Type B pancreatic cell (in vitro differentiated cells): ENCODE data around the gene MYO1C. TPM values are rescaled to one million over a fixed set of nuclear protein-coding genes. Genes with fewer than 3 reads are reported as not detected.
"Not testable (repeated sequence)": the region's sequence is repeated elsewhere in the genome, so short reads cannot be mapped to it uniquely, and the experiment has no call there.

Experiments used
- DNase-seq: peaks from one replicate; pipeline ENCODE4 v3.0.0; 2021; ENCODE audit warnings: mixed read lengths; ENCODE audit not compliant: unreplicated experiment; ENCODE audit errors: extremely low spot score
- H3K27ac Mint-ChIP-seq: 2 replicates; pipeline ENCODE4 v1.8.0; 2021; ENCODE audit warnings: mild to moderate bottlenecking, mixed read lengths
- H3K27me3 Mint-ChIP-seq: 2 replicates; pipeline ENCODE4 v1.8.0; 2021; ENCODE audit warnings: mixed read lengths
- H3K36me3 Mint-ChIP-seq: 2 replicates; pipeline ENCODE4 v1.8.0; 2021; ENCODE audit warnings: mixed read lengths
- H3K4me1 Mint-ChIP-seq: one replicate; pipeline ENCODE4 v1.8.0; 2021; ENCODE audit warnings: mixed read lengths; ENCODE audit not compliant: unreplicated experiment
- H3K4me3 Mint-ChIP-seq: 2 replicates; pipeline ENCODE4 v1.8.0; 2021; ENCODE audit warnings: mild to moderate bottlenecking, mixed read lengths
- H3K9me3 Mint-ChIP-seq: 2 replicates; pipeline ENCODE4 v1.8.0; 2021; ENCODE audit warnings: mixed read lengths
- CTCF ChIP-seq: fragments of 200-600 bp; sonication (generic); conservative IDR thresholded peaks from 2 replicates; pipeline ENCODE4 v1.5.0; 2021; ENCODE audit warnings: antibody characterized with exemption, mild to moderate bottlenecking
- total RNA-seq: library from RNA; stranded (reverse); gene quantifications from 2 replicates; pipeline ENCODE4 v1.2.1, GENCODE V29; 2021; ENCODE audit warnings: low replicate concordance

MYO1C gene
- total RNA-seq, 1 donor from 2014 or later, result 73.6 TPM

- Mint-ChIP-seq H3K9me3 (no peaks in the 10 kb centered on the region), H3K36me3 (peaks cover 8% of the 10 kb centered on the region), H3K27ac (no peak overlapping the region), H3K4me1 (no peaks in the 10 kb centered on the region), H3K27me3 (no peaks in the 10 kb centered on the region), H3K4me3 (no peak overlapping the region)
- peak; percentile 52 for TF ChIP-seq CTCF
- no peak for DNase-seq
These were observed 40.5 kb upstream of the MYO1C start for GRCh38 chr17:1532836-1533602.

DNA sequence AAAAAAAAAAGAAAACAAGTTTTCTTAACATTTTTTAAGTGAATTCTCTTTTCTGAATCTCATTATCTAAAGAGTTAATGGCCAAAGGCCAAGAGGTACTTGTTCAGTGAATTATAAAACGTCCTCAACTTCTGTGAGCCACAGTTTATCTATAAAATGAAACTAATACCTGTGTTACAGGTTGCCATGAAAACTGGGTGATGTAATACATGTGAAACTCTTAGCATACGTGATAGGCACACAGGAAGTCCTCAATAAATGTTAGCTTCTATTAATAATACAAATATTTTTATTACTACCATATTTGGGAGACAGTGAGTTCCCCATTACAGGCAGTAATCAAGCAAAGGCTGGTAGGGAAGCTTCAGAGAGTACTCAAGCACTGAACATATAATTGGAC, 37.4 kb upstream of the MYO1C start:
- H3K36me3 Mint-ChIP-seq, result peaks cover 8% of the 10 kb centered on the region

GRCh38 chr17:1526876-1527275, 34.4 kb upstream of the MYO1C start:
- not testable (repeated sequence) for DNase-seq, H3K36me3 Mint-ChIP-seq, H3K4me3 Mint-ChIP-seq, H3K4me1 Mint-ChIP-seq, H3K9me3 Mint-ChIP-seq, H3K27me3 Mint-ChIP-seq, H3K27ac Mint-ChIP-seq

More for the DNA sequence above, 37.4 kb upstream of the MYO1C start:
- no peaks in the 10 kb centered on the region for H3K27me3 Mint-ChIP-seq
- H3K4me1 Mint-ChIP-seq, result no peaks in the 10 kb centered on the region
- H3K27ac Mint-ChIP-seq, result no peak overlapping the region
- no peak for DNase-seq
- no peaks in the 10 kb centered on the region for H3K9me3 Mint-ChIP-seq
- no peak overlapping the region for H3K4me3 Mint-ChIP-seq
- TF ChIP-seq CTCF, result no peak

- TF ChIP-seq CTCF, result no peak
- Mint-ChIP-seq H3K27me3 (no peaks in the 10 kb centered on the region), H3K27ac (no peak overlapping the region), H3K4me3 (no peak overlapping the region), H3K36me3 (no peaks in the 10 kb centered on the region), H3K9me3 (no peaks in the 10 kb centered on the region), H3K4me1 (no peaks in the 10 kb centered on the region)
- DNase-seq, result no peak
These were observed 30.1 kb upstream of the MYO1C start for GRCh38 chr17:1522626-1523025.

GRCh38 chr17:1521086-1521640, 28.7 kb upstream of the MYO1C start:
- no peak for TF ChIP-seq CTCF
- no peak for DNase-seq
- no peaks in the 10 kb centered on the region for H3K9me3 Mint-ChIP-seq
- peak overlapping the region; percentile 13 for H3K27ac Mint-ChIP-seq
- H3K27me3 Mint-ChIP-seq, result no peaks in the 10 kb centered on the region
- no peaks in the 10 kb centered on the region for H3K4me1 Mint-ChIP-seq
- H3K36me3 Mint-ChIP-seq, result no peaks in the 10 kb centered on the region
- no peak overlapping the region for H3K4me3 Mint-ChIP-seq

GRCh38 chr17:1519678-1520077, 27.2 kb upstream of the MYO1C start:
- Mint-ChIP-seq H3K36me3 (no peaks in the 10 kb centered on the region), H3K4me3 (peak overlapping the region; percentile 46)

More at GRCh38 chr17:1519678-1520077, 27.2 kb upstream of the MYO1C start:
- Mint-ChIP-seq H3K27me3 (no peaks in the 10 kb centered on the region), H3K9me3 (no peaks in the 10 kb centered on the region), H3K4me1 (peaks cover 8% of the 10 kb centered on the region), H3K27ac (no peak overlapping the region)
- no peak for TF ChIP-seq CTCF
- DNase-seq, result no peak
